Occipital lobe (tissue), 2 donors: Measurements from ENCODE around the gene ABHD13. TPM values are rescaled to one million over a fixed set of nuclear protein-coding genes. Genes with fewer than 3 reads are reported as not detected.
"Not testable (repeated sequence)": the region's sequence is repeated elsewhere in the genome, so short reads cannot be mapped to it uniquely, and the experiment has no call there.

Experiments used
- DNase-seq: peaks from one replicate; lab custom pipeline; 2025; lab: John Stamatoyannopoulos, UW
- total RNA-seq: library from RNA; depleted of rRNA; stranded (reverse); fragments of >200 nt; gene quantifications from one replicate; pipeline ENCODE4 v1.2.3, GENCODE V29; 2014

ABHD13 gene
- total RNA-seq: 19.7 TPM

DNA sequence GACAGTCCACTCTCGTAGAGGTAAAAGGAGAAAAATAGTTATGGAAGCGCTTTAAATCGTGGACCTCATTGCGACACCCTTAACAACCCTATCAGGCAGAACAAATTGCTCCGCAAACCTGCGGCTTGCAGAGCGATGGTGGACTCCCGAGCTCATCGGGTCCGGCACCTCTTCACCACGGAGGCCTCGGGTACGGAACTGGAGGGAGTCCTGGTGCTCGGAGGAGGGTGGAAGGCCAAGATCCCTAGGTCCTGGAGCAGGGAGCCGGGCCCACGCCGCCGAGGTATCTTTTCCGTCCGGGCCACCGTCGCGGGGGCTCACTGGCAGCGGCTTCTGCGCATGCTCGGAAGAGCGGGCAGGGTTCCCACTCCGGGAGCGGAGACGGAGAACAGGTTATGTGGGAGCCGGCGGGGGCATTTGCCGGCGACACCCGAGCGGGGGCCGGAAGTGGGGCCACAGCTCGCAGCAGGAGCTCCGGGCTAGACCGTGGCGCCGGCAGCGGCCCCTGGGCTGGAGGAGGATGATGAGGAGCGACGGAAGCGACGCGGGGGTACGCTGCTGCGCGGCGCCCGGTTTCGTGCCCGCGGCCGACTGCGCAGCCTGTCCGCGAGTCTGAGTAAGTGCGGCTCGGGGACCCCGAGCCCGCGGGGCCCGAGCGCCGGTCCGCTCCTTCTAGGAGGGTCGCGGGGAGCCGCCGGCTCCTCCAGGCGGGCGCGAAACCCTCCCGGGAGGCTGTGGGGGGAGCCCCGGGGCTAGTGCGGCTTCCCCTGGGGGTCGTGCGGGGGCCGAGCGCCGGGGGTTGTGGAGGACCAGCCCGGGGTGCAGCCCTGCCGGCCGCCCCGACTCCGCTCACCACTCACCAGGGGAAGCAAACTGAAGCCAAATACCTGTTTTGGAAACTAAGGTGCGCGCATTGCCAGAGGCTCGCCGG is at the start of gene ABHD13:
ABHD13 (plus strand) TSS at position 349 of the 931 bp plus-strand sequence. CDS start 10,827 bp downstream, outside the sequence.
- peak; percentile 87 for DNase-seq

DNA sequence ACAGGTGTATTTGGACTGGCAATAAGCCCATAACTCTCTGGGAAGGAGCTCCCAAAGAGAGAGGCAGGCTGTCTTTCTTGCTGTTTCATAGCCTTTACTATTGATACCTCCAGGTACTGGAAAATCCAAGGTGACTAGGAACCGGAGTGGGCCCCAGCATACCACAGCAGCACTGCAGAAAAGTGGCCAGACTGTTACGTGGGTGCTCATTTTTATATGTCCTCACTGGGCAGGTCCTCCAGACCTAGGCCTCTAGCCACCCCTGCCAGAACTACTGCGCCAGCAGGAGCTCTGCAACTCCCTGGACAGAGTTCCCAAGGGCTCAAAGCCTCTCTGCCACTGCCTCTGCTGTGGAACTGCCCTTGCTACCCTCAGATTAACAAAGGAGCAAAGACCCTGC is 49.3 kb upstream of the ABHD13 start:
- no peak for DNase-seq

- no peak for DNase-seq
These were observed 41.4 kb upstream of the ABHD13 start for GRCh38 chr13:108176685-108177274.

- DNase-seq: no peak
These were observed 40.1 kb upstream of the ABHD13 start for GRCh38 chr13:108178078-108178477.

DNA sequence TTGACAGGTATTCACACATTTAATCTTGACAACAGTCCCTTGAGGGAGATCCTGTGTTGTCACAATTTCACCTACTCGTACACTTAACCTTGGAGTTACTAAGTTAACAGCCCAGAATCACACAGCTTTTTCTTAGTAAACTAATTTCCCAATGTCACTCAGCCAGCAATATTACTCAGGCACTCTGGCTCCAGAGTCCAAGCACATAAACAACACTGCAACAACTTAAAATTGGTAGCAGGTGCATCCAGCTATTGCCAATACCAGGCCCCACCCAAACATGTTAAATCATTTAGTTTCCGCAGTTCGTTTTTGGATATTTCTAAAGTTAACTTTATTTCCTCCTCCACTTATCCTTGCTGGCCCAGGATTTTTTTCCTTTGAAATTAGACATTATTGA is 35.5 kb upstream of the ABHD13 start:
- DNase-seq: no peak

DNA sequence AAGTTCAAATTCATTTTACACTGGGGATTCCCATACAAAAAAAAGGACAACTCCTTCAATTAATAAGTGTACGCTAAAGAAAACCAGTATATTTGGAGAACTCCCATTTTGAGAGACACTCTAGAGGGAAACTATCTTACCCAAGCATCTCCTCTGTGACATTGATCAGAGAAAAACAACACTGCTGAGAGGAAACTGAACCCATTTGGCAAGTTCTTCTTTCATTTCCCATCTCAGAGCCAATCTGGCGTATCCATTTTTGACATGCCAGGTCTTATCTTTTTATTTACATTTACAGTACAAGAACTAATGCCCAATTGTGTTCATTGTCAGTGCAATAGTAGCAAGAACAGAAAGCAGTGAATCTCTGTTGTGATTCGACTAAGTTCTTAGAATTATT is 33.0 kb upstream of the ABHD13 start:
- no peak for DNase-seq

GRCh38 chr13:108188260-108188659 is 29.9 kb upstream of the ABHD13 start:
- DNase-seq: no peak

DNA sequence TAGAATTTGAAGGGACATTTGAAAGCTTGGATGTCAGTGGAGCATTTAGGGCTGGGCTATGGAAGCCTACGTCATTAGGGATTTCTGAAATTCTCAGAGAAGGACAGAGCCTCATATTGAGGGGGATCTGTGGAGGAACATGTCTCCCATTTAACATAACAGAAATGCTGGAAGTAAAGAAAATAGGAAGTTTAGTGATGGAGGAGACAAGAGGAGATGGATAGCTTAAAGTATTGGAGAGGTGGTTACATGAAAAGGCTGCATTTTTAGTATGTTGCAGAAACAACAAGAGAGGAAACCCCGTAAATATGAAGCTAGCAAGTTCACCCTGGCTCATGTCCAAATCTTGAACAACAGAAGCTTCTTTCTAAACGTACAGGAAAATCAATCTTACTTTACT is 27.3 kb upstream of the ABHD13 start:
- DNase-seq: no peak

GRCh38 chr13:108193806-108194205 is 24.4 kb upstream of the ABHD13 start:
- no peak for DNase-seq

DNA sequence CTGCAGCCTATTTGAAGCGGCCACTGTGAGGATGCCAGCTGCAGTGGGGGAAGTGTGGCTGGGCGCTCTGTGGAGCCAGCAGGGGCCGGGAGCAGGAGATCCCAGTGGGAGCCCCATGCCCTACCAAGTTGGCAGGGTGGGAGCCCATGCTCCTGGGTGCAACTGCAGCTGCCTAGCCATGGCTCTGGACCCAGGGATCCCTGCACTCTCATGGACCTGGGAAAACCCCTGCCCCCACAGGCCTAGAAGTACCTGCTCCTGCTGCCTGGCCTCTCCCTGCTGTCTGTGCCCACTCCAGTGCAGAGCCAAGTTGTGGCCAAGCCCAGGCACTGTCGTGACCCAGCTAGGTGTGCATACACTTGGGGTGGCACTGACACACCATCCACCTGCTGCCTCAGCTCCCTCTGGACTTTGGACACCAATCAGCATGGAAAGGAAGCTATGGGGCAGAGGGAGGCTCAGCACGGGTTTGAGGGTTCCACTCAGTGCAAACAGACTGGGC is 23.7 kb upstream of the ABHD13 start:
- DNase-seq: no peak

- DNase-seq: no peak
These were observed 23.0 kb upstream of the ABHD13 start for GRCh38 chr13:108195146-108195545.

GRCh38 chr13:108195861-108196260 is 22.3 kb upstream of the ABHD13 start:
- no peak for DNase-seq

- DNase-seq: no peak
These were observed 17.3 kb upstream of the ABHD13 start for GRCh38 chr13:108200781-108201398.

DNA sequence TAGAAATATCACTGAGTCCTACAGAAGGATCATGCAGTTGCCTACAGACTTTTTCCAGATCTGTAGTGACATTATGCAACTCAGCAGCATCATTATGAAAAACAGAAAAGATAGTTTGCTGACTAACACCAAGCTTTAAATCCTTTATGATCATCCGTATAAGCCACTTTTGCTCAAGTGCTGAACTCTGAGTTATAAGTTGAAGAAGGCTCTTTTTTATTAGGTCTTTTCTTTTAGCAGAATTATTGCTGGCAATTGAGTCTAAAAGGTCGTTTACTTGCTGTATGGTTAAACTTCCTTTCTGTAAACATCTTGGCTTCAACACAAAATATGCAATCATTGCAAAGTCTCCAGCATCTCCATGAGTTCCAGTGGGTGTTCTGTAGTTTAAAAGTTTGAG is 7.6 kb upstream of the ABHD13 start:
- DNase-seq: no peak

DNA sequence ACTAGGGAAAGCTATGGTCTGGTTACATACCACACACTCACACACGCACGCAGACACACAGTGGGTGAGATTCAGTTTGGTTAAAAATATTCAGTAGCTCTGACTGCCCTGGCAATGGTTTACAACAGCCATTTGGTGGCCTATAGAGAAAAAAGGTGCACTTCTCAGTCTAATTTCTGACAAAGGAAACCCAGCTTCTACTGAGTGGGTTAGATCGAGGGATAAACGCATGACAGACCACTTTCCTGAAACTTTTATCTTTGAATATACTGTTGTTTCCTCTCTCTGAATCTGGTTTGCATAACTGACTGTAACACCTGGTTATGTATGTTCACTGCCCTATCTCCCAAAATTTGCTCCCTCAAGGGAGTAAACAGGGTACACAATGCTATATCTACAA is 5.3 kb upstream of the ABHD13 start:
- DNase-seq: no peak

DNA sequence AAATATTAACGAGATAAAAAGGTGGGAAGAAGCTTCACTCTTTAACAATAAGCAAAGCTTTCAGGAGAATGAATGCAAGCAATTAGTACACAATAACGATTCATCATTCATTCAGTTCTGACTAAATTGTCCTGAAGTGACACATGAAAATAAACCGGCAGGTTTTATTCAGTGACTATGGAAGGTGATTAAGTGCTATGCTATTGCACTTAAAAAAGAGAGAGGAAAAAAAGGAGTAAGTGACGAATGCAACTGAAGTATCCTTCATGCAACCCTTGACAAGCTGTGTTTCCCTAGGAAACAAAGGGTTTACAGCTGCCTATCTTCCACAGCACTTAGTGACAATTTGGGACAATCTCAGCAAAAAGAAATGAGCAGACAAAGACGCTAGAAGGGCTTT is 4.2 kb upstream of the ABHD13 start:
- no peak for DNase-seq

DNA sequence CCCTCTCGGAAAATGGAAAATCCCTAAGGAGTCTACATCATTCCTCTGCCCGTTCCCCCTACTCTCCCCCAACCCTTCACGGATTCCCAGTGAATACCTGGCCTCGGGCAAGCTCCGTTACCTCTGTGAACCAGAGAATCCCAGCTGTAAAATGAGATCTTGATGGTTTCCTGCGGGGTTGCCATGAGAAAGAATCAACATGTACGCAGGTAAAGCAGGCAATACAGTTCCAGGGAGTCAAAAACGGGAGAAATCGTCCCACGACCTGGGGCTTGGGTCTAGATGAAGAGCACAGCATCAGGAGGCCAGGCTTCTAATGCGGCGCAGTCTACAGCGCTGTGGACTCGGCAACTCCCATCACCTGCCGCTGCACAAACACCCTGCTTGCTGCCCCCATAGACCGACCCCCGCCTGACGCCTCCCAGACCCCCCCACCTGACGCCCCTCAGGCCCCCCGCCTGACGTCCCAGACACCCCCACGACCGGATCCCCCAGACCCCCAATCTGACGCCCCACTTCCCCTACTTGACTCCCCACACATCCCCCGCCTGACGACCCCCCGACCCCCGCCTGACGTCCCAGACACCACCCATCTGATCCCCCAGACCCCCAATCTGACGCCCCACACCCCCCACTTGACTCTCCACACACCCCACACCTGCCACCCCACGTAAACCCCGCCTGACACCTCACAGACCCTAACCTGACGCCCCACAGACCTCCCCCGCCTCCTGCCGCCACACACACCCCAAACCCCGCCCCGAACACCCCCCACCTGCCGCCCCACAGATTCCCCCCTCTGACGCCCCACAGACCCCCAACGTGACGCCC is 3.5 kb upstream of the ABHD13 start:
- DNase-seq: peak; percentile 48

- peak; percentile 86 for DNase-seq
These were observed 2.8 kb upstream of the ABHD13 start, which contains the start of gene LIG4 for GRCh38 chr13:108215436-108215835. TSS of gene LIG4 (minus strand) at chr13:108215536. CDS start at chr13:108211268, 4,268 bp downstream.

GRCh38 chr13:108217307-108218043 is 717 bp upstream of the ABHD13 start:
- not testable (repeated sequence) for DNase-seq

DNA sequence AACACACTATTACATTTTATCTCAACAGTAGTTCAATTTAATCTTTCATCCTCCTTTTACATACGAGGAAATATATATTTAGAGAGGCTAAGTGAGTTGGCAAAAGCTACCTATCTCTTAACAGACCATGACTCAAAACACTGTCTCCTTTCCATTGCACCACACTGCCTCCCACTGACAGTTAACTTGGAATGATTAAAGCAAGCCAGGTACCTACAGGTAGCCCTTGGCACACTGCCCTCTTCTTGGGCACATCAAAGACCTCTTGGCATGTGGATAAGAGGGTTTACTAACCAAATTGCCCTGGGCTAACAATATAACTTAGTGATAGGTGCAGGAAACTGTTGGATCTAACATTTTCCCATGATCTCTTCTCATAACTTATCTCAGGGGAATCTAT is 1.8 kb downstream of the ABHD13 start:
- no peak for DNase-seq
